Loucy (cell line): ENCODE measurements around the gene TRIM25.

ENCODE experiments used
- EZH2phosphoT487 ChIP-seq: fragments of 200-600 bp; IDR thresholded peaks from 2 replicates; pipeline ENCODE4 v1.6.1; 2018; ENCODE audit warnings: antibody characterized with exemption, mild to moderate bottlenecking, moderate library complexity, borderline replicate concordance
- TF ChIP-seq, protein P1 (sequence below): fragments of 200-600 bp; sonication (generic); conservative IDR thresholded peaks from 2 replicates; pipeline ENCODE4 v1.5.1; 2014; ENCODE audit warnings: mild to moderate bottlenecking, antibody characterized with exemption, low read length

DNA sequence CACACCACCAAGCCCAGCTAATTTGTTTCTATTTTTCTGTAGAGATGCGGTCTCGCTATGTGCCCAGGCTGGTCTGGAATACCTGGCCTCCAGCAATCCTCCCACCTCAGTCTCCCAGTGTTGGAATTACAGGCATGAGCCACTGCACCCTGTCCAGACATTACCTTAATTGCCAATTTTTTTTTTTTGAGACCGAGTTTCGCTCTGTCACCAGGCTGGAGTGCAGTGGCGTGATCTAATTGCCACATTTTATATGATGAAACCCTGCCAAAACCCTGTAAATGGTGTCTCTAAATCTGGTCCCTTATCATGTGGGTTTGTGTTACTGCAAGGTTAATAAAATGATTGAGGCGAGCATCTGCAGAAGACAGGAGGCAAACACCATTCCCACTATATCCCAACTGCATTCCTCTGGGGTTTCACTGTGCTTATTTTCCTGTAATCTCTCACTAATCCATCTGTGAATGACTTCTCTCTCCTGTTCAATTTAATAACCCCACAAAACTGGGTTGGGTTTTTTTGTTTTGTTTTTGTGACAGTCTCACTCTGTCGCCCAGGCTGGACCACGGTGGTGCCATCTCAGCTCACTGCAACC is 19.4 kb upstream of the TRIM25 start:
- TF ChIP-seq, protein P1, sequence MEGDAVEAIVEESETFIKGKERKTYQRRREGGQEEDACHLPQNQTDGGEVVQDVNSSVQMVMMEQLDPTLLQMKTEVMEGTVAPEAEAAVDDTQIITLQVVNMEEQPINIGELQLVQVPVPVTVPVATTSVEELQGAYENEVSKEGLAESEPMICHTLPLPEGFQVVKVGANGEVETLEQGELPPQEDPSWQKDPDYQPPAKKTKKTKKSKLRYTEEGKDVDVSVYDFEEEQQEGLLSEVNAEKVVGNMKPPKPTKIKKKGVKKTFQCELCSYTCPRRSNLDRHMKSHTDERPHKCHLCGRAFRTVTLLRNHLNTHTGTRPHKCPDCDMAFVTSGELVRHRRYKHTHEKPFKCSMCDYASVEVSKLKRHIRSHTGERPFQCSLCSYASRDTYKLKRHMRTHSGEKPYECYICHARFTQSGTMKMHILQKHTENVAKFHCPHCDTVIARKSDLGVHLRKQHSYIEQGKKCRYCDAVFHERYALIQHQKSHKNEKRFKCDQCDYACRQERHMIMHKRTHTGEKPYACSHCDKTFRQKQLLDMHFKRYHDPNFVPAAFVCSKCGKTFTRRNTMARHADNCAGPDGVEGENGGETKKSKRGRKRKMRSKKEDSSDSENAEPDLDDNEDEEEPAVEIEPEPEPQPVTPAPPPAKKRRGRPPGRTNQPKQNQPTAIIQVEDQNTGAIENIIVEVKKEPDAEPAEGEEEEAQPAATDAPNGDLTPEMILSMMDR = no peak
- TF ChIP-seq EZH2phosphoT487 = no peak
